Activated T-helper 1 cell treated with anti-CD3 and anti-CD28 coated beads, Interleukin-12 subunit alpha, Interleukin-12 subunit beta, Interleukin-2, Interleukin-4 antibody, amounts not matched to agents 30 ng/mL and 10 ng/mL and 1 ng/mL, durations not matched to agents 14 hours and 24 hours and 36 hours (primary cell): ENCODE data around the gene MVK. TPM values are rescaled to one million over a fixed set of nuclear protein-coding genes. Genes with fewer than 3 reads are reported as not detected.

Experiments used
- DNase-seq: peaks from one replicate; pipeline ENCODE4 v3.0.0; 2021; ENCODE audit warnings: low spot score
- H3K27ac Mint-ChIP-seq: one replicate; pipeline ENCODE4 v1.8.0; 2021; ENCODE audit warnings: mild to moderate bottlenecking, mixed read lengths
- H3K27me3 Mint-ChIP-seq: one replicate; pipeline ENCODE4 v1.8.0; 2022; ENCODE audit warnings: mild to moderate bottlenecking, moderate library complexity, mixed read lengths; ENCODE audit not compliant: insufficient read depth
- H3K36me3 Mint-ChIP-seq: one replicate; pipeline ENCODE4 v1.8.0; 2021; ENCODE audit warnings: low read depth, mixed read lengths
- H3K4me1 Mint-ChIP-seq: one replicate; pipeline ENCODE4 v1.8.0; 2021; ENCODE audit warnings: low read depth, mixed read lengths
- H3K4me3 Mint-ChIP-seq: one replicate; pipeline ENCODE4 v1.8.0; 2021; ENCODE audit warnings: mild to moderate bottlenecking, moderate library complexity, mixed read lengths
- H3K9me3 Mint-ChIP-seq: one replicate; pipeline ENCODE4 v1.8.0; 2021; ENCODE audit warnings: mixed read lengths
- intact Hi-C: fragments of 100-400 bp; cut with micrococcal nuclease; formaldehyde crosslinking; loops from one replicate; pipeline ENCODE4 v1.15.1; 2024
- total RNA-seq: library from RNA; stranded (reverse); gene quantifications from 2 replicates; pipeline ENCODE4 v1.2.3, GENCODE V29; 2022

The MVK gene
- total RNA-seq, 1 donor from 2014 or later: 14.2 TPM

DNA sequence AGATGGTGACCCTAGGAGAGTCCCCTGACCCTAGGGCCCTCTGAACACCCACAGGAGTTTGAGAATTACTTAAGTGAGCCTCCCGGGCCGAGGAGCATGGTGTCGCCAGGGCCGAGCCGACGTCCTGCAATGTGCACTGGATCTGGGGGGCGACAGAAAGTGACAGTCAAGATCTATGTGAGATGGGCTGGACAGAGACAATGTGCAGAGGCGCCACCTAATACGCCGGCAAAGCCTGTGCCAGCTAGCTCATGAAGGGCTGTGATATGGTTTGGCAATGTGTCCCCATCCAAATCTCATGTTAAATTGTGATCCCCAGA is 11.9 kb upstream of the MVK start:
- H3K27ac Mint-ChIP-seq: no peak overlapping the region
- intact Hi-C loops: no loop called here
- H3K27me3 Mint-ChIP-seq: no peaks in the 10 kb centered on the region
- no peak overlapping the region for H3K4me3 Mint-ChIP-seq
- no peaks in the 10 kb centered on the region for H3K4me1 Mint-ChIP-seq
- no peak for DNase-seq
- peaks cover 26% of the 10 kb centered on the region for H3K36me3 Mint-ChIP-seq
- H3K9me3 Mint-ChIP-seq: peaks cover 13% of the 10 kb centered on the region

GRCh38 chr12:109562871-109563270 is 10.7 kb upstream of the MVK start:
- no peak overlapping the region for H3K4me3 Mint-ChIP-seq
- no peaks in the 10 kb centered on the region for H3K27me3 Mint-ChIP-seq
- no peaks in the 10 kb centered on the region for H3K4me1 Mint-ChIP-seq
- H3K27ac Mint-ChIP-seq: no peak overlapping the region
- peaks cover 13% of the 10 kb centered on the region for H3K9me3 Mint-ChIP-seq
- peaks cover 30% of the 10 kb centered on the region for H3K36me3 Mint-ChIP-seq
- DNase-seq: no peak
- intact Hi-C loops: no loop called here

DNA sequence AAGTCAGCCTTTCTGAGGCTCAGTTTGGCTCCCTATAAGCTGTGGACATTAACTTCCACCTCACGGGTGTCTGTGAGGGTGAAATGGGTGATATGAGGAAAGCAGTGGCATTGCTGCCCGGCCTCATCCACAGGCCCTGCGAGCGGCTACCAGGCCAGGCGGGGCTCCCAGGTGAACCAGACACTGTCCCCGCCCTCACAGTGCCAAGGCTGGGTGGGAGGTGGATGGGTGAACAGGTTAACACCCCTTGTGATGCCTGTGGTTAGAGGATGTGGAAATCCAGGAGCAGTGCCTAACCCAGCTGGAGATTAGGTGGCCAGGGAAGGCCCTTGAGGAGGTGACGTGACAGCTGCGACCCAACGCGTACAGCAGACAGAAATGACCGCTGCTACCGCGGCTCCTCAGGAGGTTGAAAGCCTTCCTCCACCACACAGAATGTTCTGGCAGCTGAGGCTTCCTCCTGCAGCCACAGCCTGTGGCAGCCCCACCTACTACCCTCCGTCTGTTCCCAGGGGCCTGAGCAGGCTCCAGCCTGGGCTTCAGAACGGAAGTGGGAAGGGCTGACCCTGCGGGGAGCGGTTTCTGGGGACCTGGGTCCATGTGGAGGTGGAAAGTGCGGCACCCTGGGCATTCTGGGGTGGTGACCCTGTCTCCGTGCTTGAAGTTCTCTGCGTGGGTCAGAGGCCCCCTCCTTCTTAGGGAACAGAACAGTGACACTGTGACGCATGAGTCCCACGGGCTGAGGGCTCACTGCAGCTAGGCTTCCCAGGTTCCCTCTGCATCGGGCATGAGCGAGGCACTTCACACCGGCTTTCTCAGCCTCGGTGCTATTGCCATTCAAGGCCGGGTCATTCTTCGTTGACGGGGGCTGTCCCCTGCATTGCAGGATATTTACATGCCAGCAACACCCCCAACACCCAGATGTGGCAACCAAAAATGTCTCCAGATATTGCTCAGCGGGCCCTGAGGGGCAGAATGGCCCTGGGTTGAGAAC is 10.0 kb upstream of the MVK start:
- no peaks in the 10 kb centered on the region for H3K4me1 Mint-ChIP-seq
- no peaks in the 10 kb centered on the region for H3K27me3 Mint-ChIP-seq
- H3K4me3 Mint-ChIP-seq: no peak overlapping the region
- no peak for DNase-seq
- peaks cover 30% of the 10 kb centered on the region for H3K36me3 Mint-ChIP-seq
- peaks cover 13% of the 10 kb centered on the region for H3K9me3 Mint-ChIP-seq
- intact Hi-C loops: no loop called here
- no peak overlapping the region for H3K27ac Mint-ChIP-seq

DNA sequence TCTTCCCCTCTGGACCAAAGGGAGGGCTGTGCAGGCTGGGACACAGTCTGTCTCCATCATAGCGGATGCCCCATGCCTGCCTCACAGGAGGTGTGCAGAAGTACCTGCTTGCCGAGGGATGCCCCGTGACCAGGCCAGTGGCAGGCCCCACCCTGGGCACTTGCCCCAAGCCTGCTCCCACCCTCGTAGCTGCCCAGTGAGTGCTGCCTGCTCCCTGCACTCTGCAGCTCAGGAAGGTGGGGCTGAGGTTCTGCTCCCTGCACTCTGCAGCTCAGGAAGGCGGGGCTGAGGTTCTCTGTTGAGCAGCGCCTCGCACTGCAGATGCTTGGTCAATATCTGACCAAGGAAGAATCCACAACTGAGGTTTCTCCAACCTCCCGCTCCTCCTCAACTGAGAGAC is 7.2 kb upstream of the MVK start:
- Mint-ChIP-seq H3K4me1 (peaks cover under 1% of the 10 kb centered on the region), H3K4me3 (no peak overlapping the region), H3K27ac (no peak overlapping the region), H3K27me3 (no peaks in the 10 kb centered on the region), H3K9me3 (peaks cover 13% of the 10 kb centered on the region), H3K36me3 (peaks cover 30% of the 10 kb centered on the region)
- intact Hi-C loops: no loop called here
- no peak for DNase-seq

- peaks cover 5% of the 10 kb centered on the region for H3K4me1 Mint-ChIP-seq
- H3K36me3 Mint-ChIP-seq: peaks cover 21% of the 10 kb centered on the region
- no peak overlapping the region for H3K27ac Mint-ChIP-seq
- no peak overlapping the region for H3K4me3 Mint-ChIP-seq
- DNase-seq: no peak
- intact Hi-C loops: no loop called here
- peaks cover 4% of the 10 kb centered on the region for H3K9me3 Mint-ChIP-seq
- no peaks in the 10 kb centered on the region for H3K27me3 Mint-ChIP-seq
These were observed 6.3 kb upstream of the MVK start for GRCh38 chr12:109567296-109567695.

DNA sequence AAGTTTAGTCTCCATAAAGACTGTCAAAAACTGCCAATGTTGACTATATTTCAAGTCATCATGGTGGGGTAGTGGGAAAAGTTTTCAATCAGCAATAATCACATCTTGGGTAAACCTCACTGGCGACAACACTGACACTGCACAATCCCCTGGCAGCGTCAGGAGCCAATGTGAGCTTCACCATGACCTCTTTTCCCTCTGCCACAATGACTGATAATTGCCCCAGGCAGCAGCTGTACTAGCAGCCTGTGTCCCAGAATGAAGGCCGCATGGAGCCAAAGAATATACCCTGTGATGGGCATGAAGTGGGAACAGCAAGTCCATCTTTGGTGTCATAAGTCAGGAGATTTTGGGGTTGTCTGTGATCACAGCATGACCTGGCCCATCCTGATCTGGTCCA is 5.6 kb upstream of the MVK start:
- intact Hi-C loops: no loop called here
- peaks cover 18% of the 10 kb centered on the region for H3K36me3 Mint-ChIP-seq
- H3K27me3 Mint-ChIP-seq: no peaks in the 10 kb centered on the region
- DNase-seq: no peak
- H3K4me3 Mint-ChIP-seq: no peak overlapping the region
- H3K4me1 Mint-ChIP-seq: peaks cover 12% of the 10 kb centered on the region
- H3K27ac Mint-ChIP-seq: no peak overlapping the region
- H3K9me3 Mint-ChIP-seq: no peaks in the 10 kb centered on the region

DNA sequence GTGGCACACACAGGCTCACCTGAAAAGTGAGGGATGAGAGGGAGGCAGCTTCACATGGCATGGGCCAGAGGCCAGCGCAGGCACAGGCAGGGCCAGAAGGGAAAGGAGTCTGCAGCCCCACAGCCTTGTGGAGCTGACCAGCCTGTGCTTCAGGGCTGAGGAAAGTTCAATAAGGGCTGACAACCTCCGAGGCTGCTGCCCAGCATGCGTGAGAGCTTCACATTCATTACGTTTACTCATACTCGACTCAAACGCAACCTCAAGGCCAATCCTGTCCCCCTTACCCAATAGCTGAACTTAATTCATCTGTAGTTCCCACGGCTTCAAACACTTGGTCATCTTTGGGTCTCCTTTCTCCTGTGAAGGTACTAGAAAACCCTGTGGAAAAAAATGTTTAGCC is 5.1 kb upstream of the MVK start:
- DNase-seq: no peak
- Mint-ChIP-seq H3K36me3 (peaks cover 18% of the 10 kb centered on the region), H3K27me3 (no peaks in the 10 kb centered on the region), H3K4me3 (no peak overlapping the region), H3K27ac (no peak overlapping the region), H3K9me3 (no peaks in the 10 kb centered on the region), H3K4me1 (peaks cover 14% of the 10 kb centered on the region)
- intact Hi-C loops: no loop called here

DNA sequence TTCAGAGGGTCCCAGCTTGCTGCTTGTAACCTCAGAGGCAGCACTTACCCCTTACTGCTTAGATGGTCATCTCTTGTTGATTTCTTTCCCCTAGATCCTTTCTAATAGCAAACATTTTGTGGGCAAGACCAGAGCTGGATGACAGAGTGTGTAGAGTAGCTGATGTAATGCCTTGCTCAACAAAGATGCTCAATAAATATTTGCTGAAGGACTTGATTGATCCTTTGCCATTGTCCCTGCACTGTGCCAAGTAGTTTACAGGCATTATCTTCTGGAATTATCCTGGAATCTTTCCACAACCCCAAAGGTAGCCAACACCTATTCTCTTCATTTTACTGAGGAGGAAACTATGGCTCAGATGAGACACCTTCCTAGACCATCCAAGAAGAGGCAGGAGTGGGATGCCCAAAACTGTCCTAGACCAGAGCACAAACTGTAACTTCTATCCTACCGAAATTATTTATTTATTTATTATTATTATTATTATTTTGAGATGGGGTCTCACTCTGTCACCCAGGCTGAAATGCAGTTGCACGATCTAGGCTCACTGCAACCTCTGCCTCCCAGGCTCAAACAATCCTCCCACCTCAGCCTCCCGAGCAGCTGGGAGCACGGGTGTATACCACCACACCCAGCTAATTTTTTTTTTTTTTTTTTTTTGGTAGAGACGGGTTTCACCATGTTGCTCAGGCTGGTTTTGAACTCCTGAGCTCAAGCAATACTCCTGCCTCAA is 1.7 kb upstream of the MVK start:
- H3K4me1 Mint-ChIP-seq: peaks cover 30% of the 10 kb centered on the region
- peaks cover 12% of the 10 kb centered on the region for H3K36me3 Mint-ChIP-seq
- no peak for DNase-seq
- H3K27me3 Mint-ChIP-seq: no peaks in the 10 kb centered on the region
- no peaks in the 10 kb centered on the region for H3K9me3 Mint-ChIP-seq
- intact Hi-C loops: loop anchor here (2.0 to 10.0 kb wide), 5 partner anchors 53 to 1055 kb away; partner anchors contain the start of genes ALKBH2, ANAPC7, ANKRD13A and FICD
- H3K4me3 Mint-ChIP-seq: peak overlapping the region; percentile 6
- peak overlapping the region; percentile 15 for H3K27ac Mint-ChIP-seq

DNA sequence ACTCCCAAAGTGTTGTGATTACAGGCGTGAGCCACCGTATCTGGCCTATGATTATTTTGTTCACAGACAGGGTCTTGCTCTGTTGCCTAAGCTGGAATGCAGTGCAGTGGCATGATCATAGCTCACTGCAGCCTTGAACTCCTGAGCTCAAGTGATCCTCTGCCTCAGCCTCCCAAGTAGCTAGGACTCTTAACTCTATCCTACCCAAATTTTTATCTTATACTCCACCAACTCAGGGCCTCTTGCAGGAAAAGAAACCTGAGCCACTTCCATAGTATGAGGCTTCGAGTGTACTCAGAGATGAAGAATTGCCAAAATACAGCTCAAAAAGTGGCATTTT is 1.1 kb upstream of the MVK start:
- Mint-ChIP-seq H3K9me3 (no peaks in the 10 kb centered on the region), H3K4me3 (peak overlapping the region; percentile 91), H3K27ac (peak overlapping the region; percentile 88), H3K27me3 (no peaks in the 10 kb centered on the region), H3K4me1 (peaks cover 30% of the 10 kb centered on the region), H3K36me3 (peaks cover 14% of the 10 kb centered on the region)
- intact Hi-C loops: loop anchor here (2.0 to 10.0 kb wide), 5 partner anchors 54 to 1055 kb away; partner anchors contain the start of genes ALKBH2, ANAPC7, ANKRD13A and FICD
- DNase-seq: no peak

DNA sequence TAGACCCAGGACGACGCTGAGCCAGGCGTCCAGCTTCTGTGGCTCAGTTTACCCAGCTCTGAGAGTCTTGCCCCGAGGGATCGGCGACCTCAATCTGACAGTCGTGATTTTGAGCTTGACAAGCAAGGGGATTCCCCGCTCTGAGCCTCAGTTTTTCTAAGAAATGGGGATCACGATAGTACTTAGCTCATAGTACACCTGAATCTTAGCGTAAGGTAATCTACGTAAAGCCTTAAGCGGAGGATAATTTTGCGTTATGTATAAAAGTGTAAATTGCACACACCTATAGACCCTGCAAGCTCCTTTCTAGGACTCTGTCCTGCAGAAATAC is 285 bp downstream of the MVK start:
- Mint-ChIP-seq H3K36me3 (peaks cover 25% of the 10 kb centered on the region), H3K27ac (peak overlapping the region; percentile 18), H3K27me3 (no peaks in the 10 kb centered on the region)

GRCh38 chr12:109575683-109576082 is 2.1 kb downstream of the MVK start:
- Mint-ChIP-seq H3K4me1 (peaks cover 30% of the 10 kb centered on the region), H3K9me3 (no peaks in the 10 kb centered on the region), H3K27ac (no peak overlapping the region), H3K36me3 (peaks cover 30% of the 10 kb centered on the region), H3K27me3 (no peaks in the 10 kb centered on the region), H3K4me3 (no peak overlapping the region)
- intact Hi-C loops: loop anchor here (10.0 kb wide), 1 partner anchor 419 kb away; the partner anchor contains the start of genes ANKRD13A and GIT2
- DNase-seq: no peak

More for the DNA sequence above, 285 bp downstream of the MVK start:
- no peaks in the 10 kb centered on the region for H3K9me3 Mint-ChIP-seq
- peak overlapping the region; percentile 91 for H3K4me3 Mint-ChIP-seq
- intact Hi-C loops: loop anchor here (1.0 to 10.0 kb wide), 9 partner anchors 21 to 1057 kb away; partner anchors contain the start of genes ALKBH2, ANAPC7, ANKRD13A and FAM222A
- H3K4me1 Mint-ChIP-seq: peaks cover 30% of the 10 kb centered on the region
- no peak for DNase-seq

DNA sequence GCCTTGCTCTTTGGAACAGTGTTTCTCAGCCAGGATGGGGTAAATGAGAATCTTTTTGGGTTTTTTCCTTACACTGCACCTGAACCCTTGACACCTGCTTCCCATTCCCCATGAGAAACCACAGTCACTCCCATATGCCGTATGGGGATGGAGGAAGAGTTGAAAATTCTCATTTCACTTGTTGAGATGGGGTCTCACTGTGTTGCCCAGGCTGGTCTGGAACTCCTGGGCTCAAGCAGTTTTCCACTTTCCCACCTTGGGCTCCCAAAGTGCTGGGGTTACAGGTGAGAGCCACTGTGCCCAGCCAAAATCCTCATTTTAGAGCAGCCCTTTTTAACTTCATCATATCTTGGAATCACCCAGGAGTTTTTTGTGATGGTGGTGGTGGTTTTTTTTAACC is 3.7 kb downstream of the MVK start:
- intact Hi-C loops: loop anchor here (10.0 kb wide), 1 partner anchor 417 kb away; the partner anchor contains the start of genes ANKRD13A and GIT2
- DNase-seq: no peak
- H3K27me3 Mint-ChIP-seq: no peaks in the 10 kb centered on the region
- no peak overlapping the region for H3K27ac Mint-ChIP-seq
- H3K4me3 Mint-ChIP-seq: no peak overlapping the region
- H3K9me3 Mint-ChIP-seq: no peaks in the 10 kb centered on the region
- peaks cover 25% of the 10 kb centered on the region for H3K4me1 Mint-ChIP-seq
- peaks cover 28% of the 10 kb centered on the region for H3K36me3 Mint-ChIP-seq
